ENCODE data around the gene SP9.
"Not testable (repeated sequence)": the region's sequence is repeated elsewhere in the genome, so short reads cannot be mapped to it uniquely, and the experiment has no call there.

SP9 gene

DNA sequence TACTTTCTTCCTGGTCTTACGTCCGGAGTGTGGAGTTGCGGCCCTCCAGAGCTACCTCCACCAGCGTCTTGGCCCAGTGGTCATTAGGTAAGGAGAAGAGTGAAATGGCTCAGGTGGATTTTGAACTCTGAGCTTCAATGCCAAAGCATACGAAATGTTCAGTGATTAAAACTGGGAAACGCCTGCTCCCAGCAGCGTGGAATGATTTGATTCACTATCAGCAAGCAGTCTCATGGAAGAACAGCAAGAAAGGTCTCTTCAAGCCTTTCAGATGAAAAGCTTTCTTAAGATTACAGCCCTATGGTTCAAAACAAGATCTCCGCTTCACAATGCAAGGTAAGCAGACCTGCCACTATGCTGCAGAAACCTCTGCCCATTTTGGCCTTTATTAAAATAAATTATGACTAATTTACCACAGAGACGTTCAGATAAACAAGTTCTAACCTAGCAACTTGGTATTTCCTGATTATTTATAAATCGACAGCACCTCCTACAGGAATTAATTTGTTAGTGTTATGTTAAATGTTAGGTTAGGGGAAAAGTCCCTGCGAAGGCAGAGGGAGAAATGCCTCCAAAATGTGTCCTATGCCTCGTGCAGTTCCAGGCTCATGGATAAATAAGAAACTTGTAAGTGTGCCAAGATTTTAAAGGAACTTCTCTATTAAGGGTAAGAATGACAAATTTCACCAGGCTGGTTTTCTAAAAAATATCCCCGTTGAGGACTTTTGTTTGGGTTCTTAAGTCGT is 10.1 kb downstream of the SP9 start:
- peak; percentile 60 for FAIRE-seq

DNA sequence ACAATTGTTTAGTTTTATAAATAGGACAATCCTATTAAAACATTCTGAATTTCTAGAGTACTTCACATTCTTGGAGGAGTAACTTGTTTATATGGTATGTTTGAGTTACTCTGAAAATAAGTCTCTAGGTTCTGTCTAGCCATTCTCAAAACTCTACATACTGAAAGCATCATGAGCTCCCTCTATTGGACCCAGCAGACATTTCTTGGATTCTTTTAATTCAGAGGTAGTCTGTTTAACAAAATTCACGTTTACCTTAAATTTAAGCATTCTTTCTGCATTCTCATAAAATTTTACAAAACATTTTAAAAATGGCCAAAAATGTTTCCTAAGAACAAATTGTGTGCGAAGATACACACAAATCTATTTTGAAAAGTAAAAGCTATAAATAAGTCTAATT is 15.3 kb downstream of the SP9 start:
- no peak for FAIRE-seq

GRCh38 chr2:174350593-174351181 is 15.9 kb downstream of the SP9 start:
- no peak for FAIRE-seq

DNA sequence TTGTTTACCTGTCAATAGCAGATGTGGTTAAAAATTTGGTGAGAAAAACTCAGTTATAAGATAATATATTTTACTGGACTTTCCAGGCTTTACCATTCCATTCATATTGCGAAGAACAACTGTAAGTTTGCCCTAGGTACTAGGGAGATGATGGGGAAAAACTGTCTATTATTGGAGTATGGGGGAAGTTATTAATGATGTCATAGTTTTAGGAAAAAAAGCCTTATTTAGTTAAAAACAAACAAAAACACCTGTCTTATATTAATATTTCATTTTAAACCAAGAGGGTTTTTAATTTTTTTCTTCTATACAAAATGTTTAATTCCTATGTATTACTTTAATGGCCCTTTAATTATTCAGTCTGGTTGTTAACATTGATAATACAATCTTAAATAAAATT is 18.2 kb downstream of the SP9 start:
- no peak for FAIRE-seq

GRCh38 chr2:174356347-174356746 is 21.6 kb downstream of the SP9 start:
- no peak for FAIRE-seq

- FAIRE-seq: not testable (repeated sequence)
Observed at GRCh38 chr2:174359663-174360062, 24.9 kb downstream of the SP9 start.

DNA sequence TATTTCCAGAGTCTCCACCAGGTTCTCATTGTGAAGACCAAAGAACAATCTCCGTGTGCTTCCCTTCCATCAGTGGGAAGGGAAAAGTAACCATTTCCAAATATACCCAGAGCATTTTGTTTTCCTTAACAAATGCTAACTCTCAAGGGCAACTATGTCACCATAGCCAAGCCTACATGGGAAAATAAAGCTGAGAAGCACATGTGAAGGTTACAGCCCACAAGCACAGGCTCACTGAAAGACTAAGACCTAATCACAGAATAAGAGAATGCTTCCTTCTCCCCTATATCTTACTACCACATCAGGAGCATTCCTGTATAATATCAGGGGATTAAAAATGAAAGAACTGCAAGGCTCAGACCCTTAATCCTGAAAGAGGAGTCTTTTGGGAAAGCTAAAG is 28.2 kb downstream of the SP9 start:
- FAIRE-seq: no peak

- not testable (repeated sequence) for FAIRE-seq
Observed at GRCh38 chr2:174363492-174364225, 28.9 kb downstream of the SP9 start.

GRCh38 chr2:174364628-174365027 is 29.9 kb downstream of the SP9 start:
- FAIRE-seq: no peak

GRCh38 chr2:174365571-174365970 is 30.8 kb downstream of the SP9 start:
- FAIRE-seq: no peak

- no peak for FAIRE-seq
Observed at GRCh38 chr2:174368691-174369090, 33.9 kb downstream of the SP9 start.

GRCh38 chr2:174376967-174377366 is 42.2 kb downstream of the SP9 start:
- no peak for FAIRE-seq

DNA sequence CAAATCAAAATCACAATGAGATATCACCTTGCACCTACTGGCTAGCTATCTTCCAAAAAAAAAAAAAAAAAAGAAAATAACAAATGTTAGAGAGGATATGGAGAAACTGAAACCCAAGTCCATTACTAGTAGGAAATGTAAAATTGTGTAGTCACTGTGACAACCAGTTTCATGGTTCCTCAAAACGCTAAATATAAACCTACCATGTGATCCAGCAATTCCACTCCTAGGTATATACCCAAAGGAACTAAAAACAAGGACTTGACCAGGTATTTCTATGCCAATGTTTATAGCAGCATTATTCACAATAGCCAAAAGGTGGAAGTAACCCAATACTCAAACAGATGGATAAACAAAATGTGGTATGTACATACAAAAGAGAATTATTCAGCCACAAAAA is 49.0 kb downstream of the SP9 start:
- no peak for FAIRE-seq

DNA sequence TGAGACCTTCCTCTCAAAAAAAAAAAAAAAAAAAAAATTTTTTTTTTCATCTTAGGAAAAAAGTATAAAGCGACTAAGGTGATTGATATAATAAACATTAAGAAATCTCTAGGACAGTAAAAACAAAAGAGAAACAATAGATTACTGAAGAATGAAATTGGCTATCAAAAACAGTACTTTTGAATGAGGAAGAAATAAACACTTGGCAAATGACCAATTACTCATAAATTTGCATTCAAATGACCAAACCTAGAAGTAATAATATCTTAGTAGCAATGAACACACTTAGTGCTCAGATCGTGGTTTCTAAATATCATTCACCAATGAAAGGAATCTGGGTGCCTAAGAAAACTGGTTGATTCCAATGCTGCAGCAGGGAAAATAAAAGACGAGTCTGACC is 50.4 kb downstream of the SP9 start:
- no peak for FAIRE-seq

Data from endometrium (tissue), 2 donors.